Left lung (tissue), 10 donors: ENCODE data around the gene KCNIP4. TPM values are rescaled to one million over a fixed set of nuclear protein-coding genes. Genes with fewer than 3 reads are reported as not detected.
A peak's percentile ranks its signal among the peaks of the same experiment; 100 is the strongest.

Experiments used
- ATAC-seq: fragments of 200-7000 bp; cut with Tn5 transposase; one replicate; pipeline ENCODE4 v1.9.1; 2020; ENCODE audit warnings: moderate library complexity
- DNase-seq, 4 donors: peaks; one replicate each; pipeline ENCODE4 v3.0.0-alpha.2; 2013 to 2020
- H3K27ac ChIP-seq, 2 donors: fragments of 200-600 bp; sonication (generic) in 1 of 2; one replicate each; pipeline versions ENCODE4 v1.5.0 to v1.8.0; 2020 to 2021
- H3K27me3 ChIP-seq, 2 donors: fragments of 200-600 bp; sonication (generic) in 1 of 2; one replicate each; pipeline versions ENCODE4 v1.5.0 to v1.8.0; 2020 to 2021
- H3K36me3 ChIP-seq, 2 donors: fragments of 200-600 bp; sonication (generic) in 1 of 2; one replicate each; pipeline versions ENCODE4 v1.5.0 to v1.8.0; 2020 to 2021
- H3K4me1 ChIP-seq, 2 donors: fragments of 200-600 bp; one replicate each; pipeline ENCODE4 v1.8.0; 2021
- H3K4me3 ChIP-seq, 2 donors: fragments of 200-600 bp; sonication (generic) in 1 of 2; one replicate each; pipeline versions ENCODE4 v1.5.0 to v1.8.0; 2020 to 2021; ENCODE audit warnings: mild to moderate bottlenecking in 1 of 2
- H3K9me3 ChIP-seq, 2 donors: fragments of 200-600 bp; sonication (generic) in 1 of 2; one replicate each; pipeline versions ENCODE4 v1.5.0 to v1.8.0; 2020 to 2021
- intact Hi-C, 2 donors: fragments of 100-400 bp; cut with DNase I; formaldehyde crosslinking; loops; one replicate each; pipeline versions ENCODE4 v1.11.2 to v1.14.2; 2022
- polyA plus RNA-seq, 6 donors: library from polyadenylated mRNA; unstranded; fragments of 120-200 nt; gene quantifications; one replicate each; pipeline ENCODE4 v1.2.1, GENCODE V29; 2013; ENCODE audit not compliant: insufficient read length in 6 of 6
- total RNA-seq, 2 donors: library from RNA; stranded (reverse); fragmentation: NEBNext Ultra II Directional; extraction: Animal tissue kit (Norgen Biotek cat#: 25700); gene quantifications; one replicate each; pipeline ENCODE4 v1.2.1, GENCODE V29; 2021
- TF ChIP-seq, protein P1 (sequence below), 2 donors: fragments of 200-600 bp; sonication (generic) in 1 of 2; IDR thresholded peaks; one replicate each; pipeline versions ENCODE4 v1.5.0 to v1.8.0; 2021; ENCODE audit warnings: antibody characterized with exemption in 2 of 2
- donor health status: DM: no; HTN: yes; CAD: no.
- donor health status: DM: no; HTN: no; CAD: no.

The KCNIP4 gene
- total and polyA plus RNA-seq, 8 donors = 2.8 to 5.4 (median 4.9) TPM; not detected in 2

DNA sequence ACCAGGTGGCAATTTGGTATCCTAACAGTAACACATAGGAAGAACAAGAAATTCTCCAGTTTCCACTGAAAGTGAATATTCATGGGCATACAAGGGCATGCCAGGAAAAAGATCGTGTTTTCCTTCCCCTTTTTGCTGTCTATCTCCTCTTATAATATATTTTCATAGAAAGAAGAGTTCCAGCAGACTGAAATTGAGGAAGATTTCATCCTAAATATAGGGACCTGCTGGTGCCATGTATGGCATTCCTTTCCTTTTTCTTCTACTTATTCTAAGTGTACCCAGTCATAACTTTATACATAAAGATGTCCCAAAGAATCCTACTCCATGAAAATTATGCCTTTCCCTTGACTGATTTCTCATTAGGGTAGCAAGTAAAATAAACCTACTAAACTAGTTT, 40.8 kb upstream of the KCNIP4 start:
- no peaks in the 10 kb centered on the region for H3K9me3 ChIP-seq
- no peak overlapping the region for H3K27ac ChIP-seq
- ATAC-seq (no peak), DNase-seq (no peak)
- no peak overlapping the region for H3K4me3 ChIP-seq
- TF ChIP-seq, protein P1, sequence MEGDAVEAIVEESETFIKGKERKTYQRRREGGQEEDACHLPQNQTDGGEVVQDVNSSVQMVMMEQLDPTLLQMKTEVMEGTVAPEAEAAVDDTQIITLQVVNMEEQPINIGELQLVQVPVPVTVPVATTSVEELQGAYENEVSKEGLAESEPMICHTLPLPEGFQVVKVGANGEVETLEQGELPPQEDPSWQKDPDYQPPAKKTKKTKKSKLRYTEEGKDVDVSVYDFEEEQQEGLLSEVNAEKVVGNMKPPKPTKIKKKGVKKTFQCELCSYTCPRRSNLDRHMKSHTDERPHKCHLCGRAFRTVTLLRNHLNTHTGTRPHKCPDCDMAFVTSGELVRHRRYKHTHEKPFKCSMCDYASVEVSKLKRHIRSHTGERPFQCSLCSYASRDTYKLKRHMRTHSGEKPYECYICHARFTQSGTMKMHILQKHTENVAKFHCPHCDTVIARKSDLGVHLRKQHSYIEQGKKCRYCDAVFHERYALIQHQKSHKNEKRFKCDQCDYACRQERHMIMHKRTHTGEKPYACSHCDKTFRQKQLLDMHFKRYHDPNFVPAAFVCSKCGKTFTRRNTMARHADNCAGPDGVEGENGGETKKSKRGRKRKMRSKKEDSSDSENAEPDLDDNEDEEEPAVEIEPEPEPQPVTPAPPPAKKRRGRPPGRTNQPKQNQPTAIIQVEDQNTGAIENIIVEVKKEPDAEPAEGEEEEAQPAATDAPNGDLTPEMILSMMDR (IDR thresholded peaks at IDR 0.05) = no peak
- no peaks in the 10 kb centered on the region for H3K27me3 ChIP-seq
- H3K36me3 ChIP-seq = no peaks in the 10 kb centered on the region
- intact Hi-C loops = no loop called here
- H3K4me1 ChIP-seq = no peaks in the 10 kb centered on the region

DNA sequence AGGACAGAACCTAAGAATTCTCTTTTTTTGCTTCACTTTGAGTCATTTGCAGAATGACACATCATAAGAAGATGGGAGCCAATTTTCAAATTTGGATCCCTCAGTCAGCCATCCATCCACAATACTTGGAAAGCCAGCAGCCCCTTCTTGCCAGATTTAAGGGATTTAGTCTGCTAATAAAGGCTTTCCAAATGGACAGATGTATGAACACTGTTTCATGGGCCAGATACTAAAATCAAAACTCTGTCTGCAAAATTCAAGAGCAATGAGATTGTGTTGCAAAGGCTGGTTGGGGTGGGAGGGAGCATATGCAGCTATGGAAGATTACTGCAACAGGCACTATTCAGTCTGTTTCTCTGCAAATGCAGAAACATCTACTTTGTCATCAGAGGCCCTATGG, 37.7 kb upstream of the KCNIP4 start:
- DNase-seq (peak in 2 of 4 donors; percentile 16 to 37), ATAC-seq (no peak)
- no peak overlapping the region for H3K27ac ChIP-seq
- no peak overlapping the region for H3K4me3 ChIP-seq
- H3K36me3 ChIP-seq = no peaks in the 10 kb centered on the region
- H3K9me3 ChIP-seq = no peaks in the 10 kb centered on the region
- intact Hi-C loops = no loop called here
- TF ChIP-seq, protein P1 (IDR thresholded peaks at IDR 0.05) = no peak
- H3K4me1 ChIP-seq = no peaks in the 10 kb centered on the region
- H3K27me3 ChIP-seq = no peaks in the 10 kb centered on the region

DNA sequence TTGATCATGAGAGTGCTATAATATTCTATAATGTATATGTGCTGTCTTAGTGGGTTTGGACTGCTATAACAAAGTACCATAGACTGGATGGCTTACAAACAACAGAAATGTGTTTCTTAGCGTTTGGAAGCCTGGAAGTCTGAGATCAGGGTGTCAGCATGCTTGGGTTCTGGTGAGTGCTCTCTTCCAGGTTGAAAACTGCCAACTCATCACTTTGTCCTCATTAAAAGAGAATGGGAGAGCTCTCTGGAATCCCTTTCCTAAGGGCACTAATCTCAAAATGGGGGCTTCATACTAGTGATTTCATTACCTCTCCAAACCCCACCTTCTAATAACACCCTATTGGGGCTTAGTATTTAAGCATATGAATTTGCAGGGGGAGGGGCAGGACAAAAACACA, 33.5 kb upstream of the KCNIP4 start:
- no peak for DNase-seq
- Histone ChIP-seq H3K27ac (no peak overlapping the region), H3K9me3 (peaks cover 0 to 2% of the 10 kb centered on the region in 2 donors), H3K4me1 (no peaks in the 10 kb centered on the region), H3K4me3 (no peak overlapping the region), H3K36me3 (no peaks in the 10 kb centered on the region), H3K27me3 (no peaks in the 10 kb centered on the region)
- TF ChIP-seq, protein P1 (IDR thresholded peaks at IDR 0.05) = no peak
- intact Hi-C loops = no loop called here
- ATAC-seq = no peak

DNA sequence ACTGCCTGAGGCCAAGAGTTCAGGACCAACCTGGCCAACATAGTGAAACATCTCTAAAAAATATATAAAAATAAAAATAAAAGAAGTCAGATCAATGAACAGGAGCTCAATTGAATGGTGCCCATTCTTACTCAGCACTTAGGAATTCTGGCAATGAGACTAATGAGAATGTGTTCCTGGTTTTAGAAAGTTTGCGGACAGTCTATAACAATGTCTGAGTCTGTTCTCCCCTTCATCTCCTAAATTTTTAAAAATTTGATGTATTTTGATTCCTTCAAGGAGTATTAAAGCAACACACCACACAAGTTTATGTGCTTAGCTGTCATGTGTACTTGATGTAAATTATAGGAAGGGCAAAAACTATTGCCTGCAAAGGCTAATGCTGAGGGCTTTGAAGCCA, 30.6 kb upstream of the KCNIP4 start:
- Histone ChIP-seq H3K4me1 (no peaks in the 10 kb centered on the region), H3K4me3 (no peak overlapping the region), H3K36me3 (no peaks in the 10 kb centered on the region), H3K9me3 (peaks cover 0 to 4% of the 10 kb centered on the region in 2 donors), H3K27ac (no peak overlapping the region), H3K27me3 (no peaks in the 10 kb centered on the region)
- intact Hi-C loops = no loop called here
- no peak for ATAC-seq
- TF ChIP-seq, protein P1 (IDR thresholded peaks at IDR 0.05) = no peak
- no peak for DNase-seq

DNA sequence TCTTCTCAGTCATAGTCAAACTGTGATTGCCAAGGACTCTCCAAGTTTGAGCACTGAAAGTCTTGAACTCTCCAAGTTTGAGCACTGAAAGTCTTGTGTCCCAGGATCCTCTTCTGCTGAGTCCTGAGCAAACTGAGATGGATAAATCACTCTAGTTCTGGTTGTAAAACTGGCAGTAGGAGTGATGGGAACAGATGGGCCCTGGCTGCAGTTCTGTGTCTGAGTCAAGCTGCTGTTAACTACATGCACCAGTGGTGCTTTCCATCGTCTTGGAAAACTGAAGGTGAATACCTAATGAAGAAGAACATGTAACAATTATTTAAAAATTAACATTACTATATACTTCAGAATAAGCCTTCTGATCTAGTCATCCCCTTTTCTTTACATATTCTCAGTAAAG, 27.6 kb upstream of the KCNIP4 start:
- no peak for DNase-seq
- H3K27me3 ChIP-seq = no peaks in the 10 kb centered on the region
- H3K9me3 ChIP-seq = peaks cover 0 to 4% of the 10 kb centered on the region in 2 donors
- no peak overlapping the region for H3K27ac ChIP-seq
- TF ChIP-seq, protein P1 (IDR thresholded peaks at IDR 0.05) = no peak
- H3K36me3 ChIP-seq = no peaks in the 10 kb centered on the region
- intact Hi-C loops = no loop called here
- no peaks in the 10 kb centered on the region for H3K4me1 ChIP-seq
- ATAC-seq = no peak
- no peak overlapping the region for H3K4me3 ChIP-seq
